ENCODE measurements around the gene AGBL1. TPM values are rescaled to one million over a fixed set of nuclear protein-coding genes. Genes with fewer than 3 reads are reported as not detected.

Gene AGBL1
- total RNA-seq, 1 donor from 2014 or later: not detected

- ATAC-seq: no peak
Observed at GRCh38 chr15:86609275-86609674, 529.6 kb downstream of the AGBL1 start.

GRCh38 chr15:86610038-86610437 is 530.4 kb downstream of the AGBL1 start:
- ATAC-seq: no peak

- ATAC-seq: peak; percentile 71
Observed at GRCh38 chr15:86611417-86612040, 531.9 kb downstream of the AGBL1 start.

- no peak for ATAC-seq
Observed at GRCh38 chr15:86615411-86615810, 535.7 kb downstream of the AGBL1 start.

GRCh38 chr15:86615816-86616215 is 536.1 kb downstream of the AGBL1 start:
- ATAC-seq: no peak

- no peak for ATAC-seq
Observed at GRCh38 chr15:86616771-86617170, 537.1 kb downstream of the AGBL1 start.

- ATAC-seq: no peak
Observed at GRCh38 chr15:86620157-86620556, 540.5 kb downstream of the AGBL1 start.

GRCh38 chr15:86620641-86621349 is 541.1 kb downstream of the AGBL1 start:
- no peak for ATAC-seq

GRCh38 chr15:86623236-86623635 is 543.6 kb downstream of the AGBL1 start:
- ATAC-seq: no peak

GRCh38 chr15:86624261-86625036 is 544.8 kb downstream of the AGBL1 start:
- peak; percentile 100 for ATAC-seq

- ATAC-seq: no peak
Observed at GRCh38 chr15:86629409-86630356, 550.0 kb downstream of the AGBL1 start.

GRCh38 chr15:86630946-86631345 is 551.3 kb downstream of the AGBL1 start:
- no peak for ATAC-seq

- no peak for ATAC-seq
Observed at GRCh38 chr15:86634146-86634545, 554.5 kb downstream of the AGBL1 start.

- no peak for ATAC-seq
Observed at GRCh38 chr15:86634992-86635638, 555.4 kb downstream of the AGBL1 start.

GRCh38 chr15:86644339-86644738 is 564.7 kb downstream of the AGBL1 start:
- ATAC-seq: peak; percentile 80

GRCh38 chr15:86645925-86646500 is 566.3 kb downstream of the AGBL1 start:
- peak; percentile 77 for ATAC-seq

GRCh38 chr15:86647810-86648440 is 568.3 kb downstream of the AGBL1 start:
- ATAC-seq: no peak

GRCh38 chr15:86649277-86649676 is 569.6 kb downstream of the AGBL1 start:
- ATAC-seq: no peak

- ATAC-seq: peak; percentile 41
Observed at GRCh38 chr15:86650094-86650493, 570.4 kb downstream of the AGBL1 start.

GRCh38 chr15:86653344-86654197 is 573.9 kb downstream of the AGBL1 start:
- ATAC-seq: no peak

All from esophagus mucosa (tissue), 1 donor.